H1 (cell line): ENCODE data around the gene RPS18. TPM values are rescaled to one million over a fixed set of nuclear protein-coding genes. Genes with fewer than 3 reads are reported as not detected.

Experiments
- CTCF ChIA-PET: fragments of 300-600 bp; sonication (Branson Sonifier 250); formaldehyde crosslinking; loops from one replicate; lab custom pipeline; 2021; ENCODE audit not compliant: partially characterized antibody; lab: Charles Lee
- POLR2A ChIA-PET: fragments of 300-600 bp; sonication (Branson Sonifier 250); formaldehyde crosslinking; loops from one replicate; lab custom pipeline; 2021; ENCODE audit warnings: inconsistent platforms; ENCODE audit not compliant: partially characterized antibody; lab: Charles Lee
- DNase-seq, 2 experiments: peaks; one replicate each; pipeline versions ENCODE4 v3.0.0 to v3.0.0-alpha.2; 2010 to 2022; ENCODE audit warnings: low spot score in 2 of 2, low read depth in 1 of 2, mixed read lengths in 1 of 2
- FAIRE-seq: peaks from 2 replicates; lab custom pipeline; 2011; peaks lifted over from hg19 to GRCh38; lab: Jason Lieb, UNC
- H2AFZ ChIP-seq: 2 replicates; pipeline ENCODE4 v1.8.1; 2012; ENCODE audit warnings: low read length, inconsistent platforms
- H2AK5ac ChIP-seq: 2 replicates; pipeline ENCODE4 v1.6.1; 2013; ENCODE audit warnings: low read depth, low read length
- H2BK120ac ChIP-seq: replicated peaks from 2 replicates; pipeline ENCODE3; 2013; ENCODE audit warnings: low read depth, low read length, inconsistent platforms
- H2BK12ac ChIP-seq: 2 replicates; pipeline ENCODE4 v1.6.1; 2013; ENCODE audit warnings: low read depth, low read length
- H2BK15ac ChIP-seq: 2 replicates; pipeline ENCODE4 v1.6.1; 2013; ENCODE audit warnings: low read length
- H2BK20ac ChIP-seq: 2 replicates; pipeline ENCODE4 v1.6.1; 2013; ENCODE audit warnings: low read length
- H2BK5ac ChIP-seq: 2 replicates; pipeline ENCODE4 v1.6.1; 2013; ENCODE audit warnings: low read depth, low read length
- H3K14ac ChIP-seq: 2 replicates; pipeline ENCODE4 v1.6.1; 2013; ENCODE audit warnings: inconsistent platforms; ENCODE audit not compliant: insufficient read length
- H3K18ac ChIP-seq: 2 replicates; pipeline ENCODE4 v1.6.1; 2013; ENCODE audit warnings: low read length; ENCODE audit errors: extremely low read depth
- H3K23ac ChIP-seq: 2 replicates; pipeline ENCODE4 v1.6.1; 2013; ENCODE audit warnings: inconsistent platforms; ENCODE audit not compliant: insufficient read length
- H3K23me2 ChIP-seq: 2 replicates; pipeline ENCODE4 v1.6.1; 2013; ENCODE audit warnings: low read depth, low read length
- H3K27ac ChIP-seq: 2 replicates; pipeline ENCODE4 v1.6.1; 2011; ENCODE audit warnings: low read depth, low read length, inconsistent platforms
- H3K27me3 ChIP-seq, 4 experiments: replicated peaks in 1 of 4; 1 replicate in 1 of 4; 2 replicates in 3 of 4; pipeline versions ENCODE4 v1.6.1 to v1.8.1; 2011 to 2013; ENCODE audit warnings: low read length in 3 of 4, mild to moderate bottlenecking in 3 of 4, inconsistent platforms in 2 of 4, mixed read lengths in 2 of 4, moderate library complexity in 1 of 4; ENCODE audit not compliant: control insufficient read depth in 3 of 4, insufficient read depth in 3 of 4; ENCODE audit errors: extremely low read depth in 1 of 4
- H3K36me3 ChIP-seq, 4 experiments: 2 replicates each; pipeline versions ENCODE4 v1.6.1 to v1.8.1; 2011 to 2013; ENCODE audit warnings: mild to moderate bottlenecking in 4 of 4, low read length in 3 of 4, moderate library complexity in 2 of 4, control low read depth in 1 of 4, inconsistent platforms in 1 of 4; ENCODE audit not compliant: insufficient read depth in 4 of 4, control insufficient read depth in 2 of 4
- H3K4ac ChIP-seq: replicated peaks from 2 replicates; pipeline ENCODE3; 2013; ENCODE audit warnings: low read length, low read depth, mixed read lengths, inconsistent platforms; ENCODE audit not compliant: insufficient read length
- H3K4me1 ChIP-seq, 4 experiments: replicated peaks in 1 of 4; 1 replicate in 1 of 4; 2 replicates in 3 of 4; pipeline versions ENCODE4 v1.6.1 to v1.8.1; 2011 to 2013; ENCODE audit warnings: low read length in 3 of 4, inconsistent platforms in 2 of 4, mixed read lengths in 1 of 4; ENCODE audit not compliant: insufficient read depth in 4 of 4, control insufficient read depth in 3 of 4
- H3K4me2 ChIP-seq, 2 experiments: 2 replicates each; pipeline versions ENCODE4 v1.6.1 to v1.8.1; 2011 to 2013; ENCODE audit warnings: low read depth in 2 of 2, low read length in 2 of 2, control low read depth in 1 of 2, inconsistent platforms in 1 of 2, mild to moderate bottlenecking in 1 of 2; ENCODE audit not compliant: insufficient read depth in 1 of 2
- H3K4me3 ChIP-seq, 4 experiments: fragments of 200-600, 300-600 bp in 1 of 4; sonication (generic), shearing (Covaris generic), sonication (Bioruptor Twin) in 1 of 4; 2 replicates each; pipeline versions ENCODE4 v1.5.1 to v1.8.1; 2011 to 2016; ENCODE audit warnings: low read length in 4 of 4, low read depth in 3 of 4, control low read depth in 2 of 4, inconsistent platforms in 2 of 4, mild to moderate bottlenecking in 2 of 4, mixed read lengths in 1 of 4, moderate library complexity in 1 of 4; ENCODE audit not compliant: insufficient read depth in 2 of 4; ENCODE audit errors: extremely low read depth in 1 of 4
- H3K56ac ChIP-seq: replicated peaks from 2 replicates; pipeline ENCODE3; 2013; ENCODE audit warnings: low read depth, mild to moderate bottlenecking, mixed read lengths, low read length, inconsistent platforms; ENCODE audit not compliant: insufficient read length
- H3K79me1 ChIP-seq: 2 replicates; pipeline ENCODE4 v1.6.1; 2013; ENCODE audit warnings: low read depth, low read length, control low read depth
- H3K79me2 ChIP-seq, 2 experiments: 2 replicates each; pipeline versions ENCODE4 v1.6.1 to v1.8.1; 2012 to 2013; ENCODE audit warnings: low read length in 2 of 2, mild to moderate bottlenecking in 2 of 2, inconsistent platforms in 1 of 2; ENCODE audit not compliant: insufficient read depth in 2 of 2, control insufficient read depth in 1 of 2
- H3K9ac ChIP-seq, 4 experiments: replicated peaks in 1 of 4; 1 replicate in 1 of 4; 2 replicates in 3 of 4; pipeline versions ENCODE4 v1.6.1 to v1.8.1; 2011 to 2013; ENCODE audit warnings: low read depth in 3 of 4, low read length in 3 of 4, control low read depth in 2 of 4, mild to moderate bottlenecking in 2 of 4, moderate library complexity in 2 of 4, inconsistent platforms in 1 of 4; ENCODE audit errors: extremely low read depth in 1 of 4
- H3K9me3 ChIP-seq, 2 experiments: 2 replicates each; pipeline versions ENCODE4 v1.6.1 to v1.8.1; 2012 to 2013; ENCODE audit warnings: mild to moderate bottlenecking in 2 of 2, moderate library complexity in 2 of 2, control low read depth in 1 of 2, inconsistent platforms in 1 of 2, low read depth in 1 of 2, low read length in 1 of 2, mixed read lengths in 1 of 2; ENCODE audit not compliant: insufficient read depth in 2 of 2
- H4K20me1 ChIP-seq, 2 experiments: replicated peaks in 1 of 2; 2 replicates each; pipeline versions ENCODE3 to v1.8.1; 2011 to 2013; ENCODE audit warnings: inconsistent platforms in 2 of 2, low read length in 2 of 2, mild to moderate bottlenecking in 1 of 2; ENCODE audit not compliant: insufficient read depth in 2 of 2, control insufficient read depth in 1 of 2
- H4K5ac ChIP-seq: 2 replicates; pipeline ENCODE4 v1.6.1; 2013; ENCODE audit warnings: low read length, low read depth, mixed read lengths, inconsistent platforms; ENCODE audit not compliant: insufficient read length
- H4K8ac ChIP-seq: 2 replicates; pipeline ENCODE4 v1.8.0; 2013; ENCODE audit warnings: mild to moderate bottlenecking, moderate library complexity, low read length, inconsistent platforms; ENCODE audit not compliant: insufficient read depth; ENCODE audit errors: extremely low read depth
- H4K91ac ChIP-seq: replicated peaks from 2 replicates; pipeline ENCODE3; 2013; ENCODE audit warnings: low read length, mixed read lengths, inconsistent platforms; ENCODE audit not compliant: insufficient read length
- CHD1 ChIP-seq: IDR thresholded peaks from 2 replicates; pipeline ENCODE4 v1.6.1; 2012; ENCODE audit warnings: low read depth, low read length, improper control_type of control experiment
- KDM1A ChIP-seq: fragments of 200-600, 300-600 bp; sonication (generic); IDR thresholded peaks from 2 replicates; pipeline ENCODE4 v1.7.1; 2016; ENCODE audit warnings: mild to moderate bottlenecking, low read length, borderline replicate concordance
- WGBS, 2 experiments: shearing (Covaris generic) in 1 of 2; methylation state at CpG; one replicate each; pipeline versions ENCODE4 v1.1.6 to v1.1.7; 2013 to 2015; ENCODE audit warnings: low lambda C conversion rate in 2 of 2, mixed read lengths in 2 of 2, inconsistent platforms in 1 of 2, low coverage in 1 of 2, missing lambda C conversion rate in 1 of 2; ENCODE audit not compliant: insufficient replicate concordance in 2 of 2, insufficient coverage in 1 of 2, insufficient read length in 1 of 2; ENCODE audit errors: extremely low coverage in 1 of 2, missing lambda C conversion rate in 1 of 2; 5-methylcytosine and 5-hydroxymethylcytosine counted together
- polyA plus RNA-seq, 7 experiments: library from polyadenylated mRNA; depleted of rRNA in 3 of 7; stranded (reverse) in 5 of 7; unstranded in 2 of 7; fragments of >200 nt in 5 of 7; fragments of 200-250 nt in 2 of 7; gene quantifications; 1 replicate in 5 of 7; 2 replicates in 1 of 7; 4 replicates in 1 of 7; pipeline versions ENCODE4 v1.2.1 to v1.2.3, GENCODE V29; 2011 to 2013; ENCODE audit warnings: missing spikeins in 2 of 7, mixed read lengths in 2 of 7
- total RNA-seq: library from RNA; stranded (reverse); fragmentation: NEBNext Ultra II Directional; extraction: Animal tissue kit (Norgen Biotek cat#: 25700); gene quantifications from 2 replicates; pipeline ENCODE4 v1.2.1, GENCODE V29; 2021

RPS18 gene
- total and polyA plus RNA-seq, 2 of the 8 experiments (the other 6 are each of a cell fraction or from before 2014, with no cell fraction given) = 2,796 to 7,099 TPM

GRCh38 chr6:33271117-33271467 is 783 bp upstream of the RPS18 start:
- Histone ChIP-seq H4K91ac (peak overlapping the region; percentile 42), H2AK5ac (no peak overlapping the region), H3K79me2 (peaks cover 26 to 43% of the 10 kb centered on the region in 2 experiments), H2BK5ac (peak overlapping the region; percentile 93), H2AFZ (peak overlapping the region; percentile 99), H3K23ac (no peak overlapping the region), H3K18ac (peak overlapping the region; percentile 56; the same call in 1 of the 2 replicates), H3K23me2 (peaks cover 15% of the 10 kb centered on the region), H3K79me1 (peaks cover 6% of the 10 kb centered on the region; the same call in 1 of the 2 replicates), H3K4me3 (peak overlapping the region; percentile 81 to 100 (median 100)), H2BK12ac (no peak overlapping the region; the same call in 1 of the 2 replicates), H4K20me1 (peaks cover 9 to 17% of the 10 kb centered on the region in 2 experiments), H3K36me3 (peaks cover 25 to 60% (median 51%) of the 10 kb centered on the region in 4 experiments; a peak in 7 of 8 replicates), H3K27ac (peak overlapping the region; percentile 98), H3K9ac (peak overlapping the region; percentile 55 to 96 (median 90)), H3K14ac (no peak overlapping the region), H4K8ac (peak overlapping the region; percentile 99; the same call in 1 of the 2 replicates), H2BK20ac (no peak overlapping the region), H2BK15ac (no peak overlapping the region), H3K4ac (peak overlapping the region; percentile 10), H3K9me3 (no peaks in the 10 kb centered on the region), H3K4me2 (peak overlapping the region; percentile 82 to 86), H4K5ac (peak overlapping the region; percentile 82), H3K56ac (peak overlapping the region; percentile 87), H2BK120ac (no peak overlapping the region), H3K4me1 (peaks cover 0 to 22% (median 8%) of the 10 kb centered on the region in 4 experiments; a peak in 6 of 7 replicates), H3K27me3 (no peaks in the 10 kb centered on the region)
- 9% methylated on average over 7 of the region's 7 CpGs; no CpG with 5 or more reads in 1 of the 2 experiments for WGBS, 2 experiments
- ChIA-PET POLR2A (interaction anchor here (0.9 to 5.4 kb wide), 37 partner anchors 8 to 378 kb away, joined by 3 to 88 read pairs (median 7); partner anchors contain the start of genes BRD2, CUTA, HSD17B8 and PFDN6), CTCF (interaction anchor here (0.6 to 4.3 kb wide), 7 partner anchors 9 to 114 kb away, joined by 3 to 15 read pairs (median 5); partner anchors contain the start of gene RGL2)
- DNase-seq = no peak
- FAIRE-seq = no peak
- TF ChIP-seq CHD1 = no peak
- peak; percentile 95 for TF ChIP-seq KDM1A
